ENCODE measurements around the gene PRXL2B. TPM values are rescaled to one million over a fixed set of nuclear protein-coding genes. Genes with fewer than 3 reads are reported as not detected.

Gene PRXL2B
- total RNA-seq, 2 experiments from 2014 or later: 42.2 to 43.2 TPM

DNA sequence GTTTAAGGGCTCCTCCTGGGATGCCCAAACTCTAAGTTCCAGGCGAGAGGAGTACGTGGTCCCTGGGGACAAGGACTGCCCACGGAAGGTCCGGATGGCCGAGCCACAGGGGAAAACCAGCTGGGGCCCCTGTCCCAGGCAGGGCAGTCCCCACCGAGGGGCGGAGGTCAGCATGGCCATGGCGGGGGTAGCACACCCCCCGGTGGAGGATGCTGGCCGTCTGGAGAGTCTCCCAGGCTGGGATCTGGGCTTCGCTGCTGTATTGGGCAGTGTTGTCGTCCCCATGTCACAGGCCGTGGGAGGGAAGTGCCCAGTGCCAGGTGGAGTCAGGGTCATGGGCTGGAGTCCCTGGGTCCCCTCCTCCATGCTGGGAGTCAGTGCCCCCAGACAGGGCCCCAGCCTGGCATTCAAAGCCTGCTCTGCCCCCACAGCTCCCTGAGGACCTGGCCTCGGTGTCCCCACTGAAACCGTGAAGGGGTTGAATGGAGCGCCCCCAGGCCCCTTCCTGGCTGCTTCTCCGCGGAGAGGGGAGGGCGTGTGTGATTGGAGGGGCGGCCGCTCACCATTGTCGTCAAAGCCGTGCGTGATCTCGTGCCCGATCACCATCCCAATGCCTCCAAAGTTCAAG is 6.8 kb downstream of the PRXL2B start:
- H3K36me3 Mint-ChIP-seq: peaks cover 1% of the 10 kb centered on the region
- peaks cover under 1% of the 10 kb centered on the region for H3K9me3 Mint-ChIP-seq
- H3K4me3 Mint-ChIP-seq: no peak overlapping the region
- H3K27ac Mint-ChIP-seq: no peak overlapping the region
- H3K4me1 Mint-ChIP-seq: no peaks in the 10 kb centered on the region
- DNase-seq: no peak
- no peaks in the 10 kb centered on the region for H3K27me3 Mint-ChIP-seq

DNA sequence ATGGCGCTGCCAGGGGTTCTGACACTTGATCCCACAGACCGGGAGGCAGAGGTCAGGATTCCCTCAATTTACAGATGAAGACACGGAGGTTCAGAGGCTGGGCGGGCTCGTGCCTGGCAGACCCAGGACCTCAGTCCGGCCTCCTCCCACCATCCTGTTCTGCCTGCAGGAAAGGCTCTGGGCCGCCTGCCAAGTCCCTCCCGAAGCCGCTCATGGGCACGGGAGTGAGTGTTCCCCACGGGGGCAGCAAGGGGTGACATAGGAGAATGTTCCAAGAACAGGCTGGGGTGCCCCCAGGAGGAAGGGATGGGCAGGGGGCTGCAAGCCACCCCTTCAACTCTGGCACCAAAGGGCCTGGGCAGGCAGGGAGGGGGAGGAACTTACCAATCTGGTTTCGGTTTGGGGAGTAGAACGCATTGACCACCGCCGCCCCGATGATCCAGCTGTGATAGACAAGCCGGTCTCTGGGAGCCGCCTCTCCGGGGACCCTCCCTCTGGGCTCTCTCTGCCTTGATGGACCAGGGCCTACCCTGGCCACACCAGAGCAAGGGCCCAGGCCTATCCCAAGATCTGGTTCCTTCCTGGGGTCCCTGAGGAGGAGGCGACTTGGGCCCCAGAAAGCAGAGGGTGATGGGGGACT is 7.5 kb downstream of the PRXL2B start:
- Mint-ChIP-seq H3K4me1 (no peaks in the 10 kb centered on the region), H3K4me3 (no peak overlapping the region), H3K36me3 (peaks cover 1% of the 10 kb centered on the region), H3K27ac (no peak overlapping the region), H3K9me3 (peaks cover 4% of the 10 kb centered on the region), H3K27me3 (no peaks in the 10 kb centered on the region)
- no peak for DNase-seq

DNA sequence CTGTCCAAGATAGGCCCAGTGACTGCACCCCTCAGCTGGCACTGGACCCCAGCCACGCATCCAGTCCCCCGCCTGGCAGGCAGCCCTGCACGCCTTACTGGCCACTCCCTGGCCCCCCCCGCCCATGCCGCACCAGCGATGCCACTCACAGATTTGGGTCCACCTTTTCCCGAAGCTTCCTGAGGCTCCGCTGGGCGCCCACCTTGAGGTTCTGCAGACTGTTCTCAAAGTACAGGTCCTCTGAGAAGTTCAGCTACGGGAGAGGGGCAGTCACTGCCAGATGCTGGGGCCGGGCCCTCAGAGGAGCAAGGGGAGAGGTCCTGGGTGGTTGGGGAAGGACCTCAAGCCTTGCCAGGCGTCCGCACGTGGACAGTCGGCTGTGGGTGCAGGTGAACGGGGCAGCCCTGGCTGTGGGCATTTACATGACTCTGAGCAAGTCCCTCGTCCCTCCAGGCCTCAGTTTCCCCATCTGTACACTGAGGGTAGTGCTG is 8.1 kb downstream of the PRXL2B start:
- Mint-ChIP-seq H3K4me1 (no peaks in the 10 kb centered on the region), H3K4me3 (no peak overlapping the region), H3K9me3 (peaks cover 4% of the 10 kb centered on the region), H3K36me3 (peaks cover 1% of the 10 kb centered on the region), H3K27ac (no peak overlapping the region), H3K27me3 (no peaks in the 10 kb centered on the region)
- no peak for DNase-seq

DNA sequence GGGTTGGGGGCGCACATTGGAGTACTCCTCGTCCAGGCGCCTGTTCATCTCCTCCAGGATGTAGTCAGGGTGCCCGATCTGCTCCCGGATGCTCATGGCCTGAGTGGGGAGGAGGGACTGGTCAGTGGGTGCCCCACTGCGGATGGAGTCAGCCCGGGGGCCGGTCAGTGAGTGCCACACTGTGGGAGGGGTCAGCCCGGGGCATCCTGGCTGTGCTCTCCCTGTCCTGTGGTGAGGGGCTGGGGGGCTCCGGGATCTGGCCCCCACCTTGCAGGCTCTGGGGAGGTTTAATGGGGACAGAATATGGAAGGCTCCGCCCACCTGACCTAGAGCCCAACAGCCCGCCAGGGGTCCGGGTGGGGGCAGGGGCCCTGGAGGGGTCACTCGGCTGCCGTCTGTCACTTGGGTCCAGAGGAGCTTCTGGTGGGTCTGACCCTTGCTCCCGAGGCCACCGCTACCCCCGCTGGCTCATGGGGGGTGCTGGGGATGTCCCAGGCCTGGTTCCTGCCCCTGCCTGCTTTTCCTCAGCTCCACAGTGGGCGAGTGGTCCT is 8.8 kb downstream of the PRXL2B start:
- H3K27ac Mint-ChIP-seq: no peak overlapping the region

DNA sequence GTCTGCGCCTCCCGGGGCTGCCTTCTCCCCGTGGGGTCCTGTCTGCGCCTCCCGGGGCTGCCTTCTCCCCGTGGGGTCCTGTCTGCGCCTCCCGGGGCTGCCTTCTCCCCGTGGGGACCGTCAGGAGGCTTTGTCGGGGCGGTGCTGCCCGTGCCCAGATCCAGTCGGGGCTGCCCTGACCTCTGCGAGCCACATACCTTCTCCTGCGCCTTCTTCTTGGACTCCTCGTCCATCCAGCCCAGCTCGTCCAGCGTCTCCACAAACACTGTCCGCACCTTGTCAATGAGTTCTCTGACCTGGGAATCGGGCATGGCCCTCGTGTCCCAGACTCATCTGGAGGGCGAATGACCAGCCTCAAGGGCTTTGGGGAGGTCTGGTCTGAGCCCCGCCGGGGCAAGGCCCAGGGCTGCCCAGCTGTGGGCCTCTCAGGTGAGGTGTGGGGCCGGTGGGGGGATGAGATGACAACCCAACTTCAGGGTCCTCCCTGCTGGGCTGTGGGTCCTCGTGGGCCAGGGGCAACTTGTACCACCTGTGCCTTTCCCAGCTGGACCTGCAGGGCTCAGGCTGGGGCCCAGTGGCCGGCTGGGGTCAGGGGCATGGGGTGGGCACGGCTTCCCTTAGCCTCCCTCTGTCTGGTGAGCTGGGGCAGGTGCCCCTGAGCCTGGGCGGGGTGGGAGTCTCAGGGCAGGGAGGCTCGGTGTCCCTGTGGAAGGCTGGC is 9.4 kb downstream of the PRXL2B start:
- no peak for DNase-seq
- H3K9me3 Mint-ChIP-seq: peaks cover 6% of the 10 kb centered on the region
- no peak overlapping the region for H3K27ac Mint-ChIP-seq
- H3K27me3 Mint-ChIP-seq: no peaks in the 10 kb centered on the region
- no peaks in the 10 kb centered on the region for H3K36me3 Mint-ChIP-seq
- no peaks in the 10 kb centered on the region for H3K4me1 Mint-ChIP-seq
- H3K4me3 Mint-ChIP-seq: no peak overlapping the region

More for the DNA sequence above, 8.8 kb downstream of the PRXL2B start:
- Mint-ChIP-seq H3K9me3 (peaks cover 4% of the 10 kb centered on the region), H3K4me1 (no peaks in the 10 kb centered on the region), H3K4me3 (no peak overlapping the region), H3K27me3 (no peaks in the 10 kb centered on the region), H3K36me3 (no peaks in the 10 kb centered on the region)
- DNase-seq: no peak

DNA sequence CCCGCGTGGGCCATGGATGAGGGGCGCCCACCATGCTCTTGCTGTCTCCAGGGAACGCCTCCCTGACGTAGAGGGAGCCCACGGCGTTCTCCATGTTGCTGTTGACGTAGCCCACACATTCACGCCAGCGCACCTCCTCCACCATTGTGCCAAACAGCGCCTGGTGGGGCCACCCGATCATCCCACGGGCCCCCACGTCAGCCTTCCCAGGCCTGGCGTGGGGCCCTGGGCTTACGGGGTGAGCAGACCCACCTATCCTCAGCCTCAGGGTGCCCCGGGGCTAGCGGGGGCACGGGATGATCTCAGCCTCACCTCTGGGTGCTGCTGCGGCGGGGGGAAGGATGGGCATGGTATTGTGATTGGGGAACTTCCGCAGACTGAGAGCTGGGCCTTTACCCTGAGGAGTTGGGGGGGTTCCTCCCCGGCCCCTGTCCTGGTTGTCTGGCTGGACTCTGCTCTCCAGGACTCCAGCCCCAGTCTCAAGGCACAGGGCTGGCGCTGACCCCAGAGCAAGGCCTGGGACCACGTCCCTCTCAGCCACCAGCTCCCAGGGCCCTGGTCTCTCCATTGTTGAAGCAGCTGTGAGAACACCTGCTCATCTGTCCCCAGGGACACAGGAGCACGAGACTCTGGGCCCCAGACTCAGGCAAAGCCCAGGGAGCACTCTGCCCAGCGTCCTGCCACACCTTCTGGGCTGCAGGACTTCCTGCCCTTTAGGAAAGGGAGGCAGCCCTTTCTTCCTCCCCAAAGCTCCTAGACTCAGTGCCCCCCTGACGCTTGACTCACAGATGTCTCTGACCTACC is 10.2 kb downstream of the PRXL2B start:
- no peaks in the 10 kb centered on the region for H3K4me1 Mint-ChIP-seq
- H3K27ac Mint-ChIP-seq: no peak overlapping the region
- no peaks in the 10 kb centered on the region for H3K27me3 Mint-ChIP-seq
- no peak overlapping the region for H3K4me3 Mint-ChIP-seq
- no peaks in the 10 kb centered on the region for H3K36me3 Mint-ChIP-seq
- DNase-seq: no peak
- H3K9me3 Mint-ChIP-seq: peaks cover 6% of the 10 kb centered on the region

DNA sequence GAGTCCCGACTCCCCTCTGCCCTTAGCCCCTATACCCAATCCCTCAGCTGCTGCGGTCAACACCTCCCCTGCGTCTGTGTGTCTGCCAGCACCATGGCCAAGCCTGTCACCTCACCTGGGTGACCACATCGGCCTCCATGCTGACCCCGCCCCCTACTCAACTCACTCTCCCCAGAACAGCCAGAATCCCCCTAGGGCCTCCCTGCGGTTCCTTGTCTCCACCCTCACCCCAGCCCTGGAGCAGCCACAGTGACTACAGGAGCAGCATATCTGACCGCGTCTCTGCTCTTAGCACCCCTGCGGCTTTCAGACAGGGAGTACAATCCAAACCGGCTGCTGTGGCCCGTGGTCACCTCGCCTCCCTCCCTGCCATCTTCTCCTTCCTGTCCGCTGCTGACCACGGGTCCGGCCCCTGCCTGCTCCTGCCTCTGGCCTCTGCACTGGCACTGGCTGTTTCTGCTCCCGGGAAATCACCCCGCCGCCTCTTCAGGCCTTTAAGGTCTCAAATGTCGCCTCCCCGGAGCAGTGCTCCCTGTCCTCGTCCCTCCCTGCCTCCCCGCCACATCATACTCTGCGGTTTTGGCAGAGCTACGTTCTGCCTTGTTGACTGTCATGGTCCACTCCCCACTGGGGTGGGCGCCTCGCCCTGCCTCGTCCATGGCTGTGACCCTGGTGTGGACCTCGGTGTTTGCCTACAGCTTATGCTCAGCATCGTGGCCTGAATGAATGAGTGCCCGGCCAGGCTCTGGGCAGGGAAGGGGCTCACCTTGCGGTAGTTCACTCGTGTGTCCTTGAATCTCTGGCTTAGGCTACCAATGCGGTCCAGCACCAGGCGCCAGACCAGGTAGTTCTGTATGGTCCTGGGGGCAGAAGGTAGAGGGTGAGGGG is 11.1 kb downstream of the PRXL2B start:
- Mint-ChIP-seq H3K27ac (no peak overlapping the region), H3K9me3 (peaks cover 6% of the 10 kb centered on the region), H3K36me3 (no peaks in the 10 kb centered on the region), H3K4me3 (no peak overlapping the region), H3K4me1 (no peaks in the 10 kb centered on the region), H3K27me3 (no peaks in the 10 kb centered on the region)
- DNase-seq: no peak

DNA sequence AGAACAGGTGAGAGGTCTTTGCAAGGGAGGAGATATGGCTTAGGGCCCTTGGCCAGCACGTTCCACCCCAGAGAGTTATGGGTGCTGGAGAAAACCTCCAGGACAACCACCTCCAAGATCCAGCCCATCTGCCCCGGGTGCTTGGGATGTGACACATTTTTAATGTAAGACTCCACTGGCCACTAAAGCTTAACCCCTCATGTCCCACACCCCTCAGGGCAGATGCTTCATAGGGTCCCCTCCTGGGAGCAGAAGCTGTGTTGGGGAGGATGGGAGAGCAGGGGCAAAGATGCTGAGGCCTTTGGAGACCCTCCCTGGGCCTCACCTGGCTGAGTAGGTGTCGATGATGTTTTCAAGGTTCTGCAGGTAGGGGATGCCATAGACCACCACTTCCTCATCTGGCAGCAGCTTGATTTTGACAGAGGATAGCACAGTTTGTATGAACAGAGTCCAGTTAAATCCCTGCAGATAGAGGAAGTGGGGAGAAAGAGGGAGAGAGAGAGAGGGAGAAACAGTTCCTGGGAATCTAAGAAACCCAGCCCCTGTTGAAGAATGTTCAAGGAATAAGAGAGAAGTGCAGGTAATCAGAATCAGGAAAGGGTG is 11.9 kb downstream of the PRXL2B start:
- no peak for DNase-seq
- Mint-ChIP-seq H3K27ac (no peak overlapping the region), H3K27me3 (no peaks in the 10 kb centered on the region), H3K4me1 (no peaks in the 10 kb centered on the region), H3K4me3 (no peak overlapping the region), H3K9me3 (peaks cover 6% of the 10 kb centered on the region), H3K36me3 (no peaks in the 10 kb centered on the region)

DNA sequence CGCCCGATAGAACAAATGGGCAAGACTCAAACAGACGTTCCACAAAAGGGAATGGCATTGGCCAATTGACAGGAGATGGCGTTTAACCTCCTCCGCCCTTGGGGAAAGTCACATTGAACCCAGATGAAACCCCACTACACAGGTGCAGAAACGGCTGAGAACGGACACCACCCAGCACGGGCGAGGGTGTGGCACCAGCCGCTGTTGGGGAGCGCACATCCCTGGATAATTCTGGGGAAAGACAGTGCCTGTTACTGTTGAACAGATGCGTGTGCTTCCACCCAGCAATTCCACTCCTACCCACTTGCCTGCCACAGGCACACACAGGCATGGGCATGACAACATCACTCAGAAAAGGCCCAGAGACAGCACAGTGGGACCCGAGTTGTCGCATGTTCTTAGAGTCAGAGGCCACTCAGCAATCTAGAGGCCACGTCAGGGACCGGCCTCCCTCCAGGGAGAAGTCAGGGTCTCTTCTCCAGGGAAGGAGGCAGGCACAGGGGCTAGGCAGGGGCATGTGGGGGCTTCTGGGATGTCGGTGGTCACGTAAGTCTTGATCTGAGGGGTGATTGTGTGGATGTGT is 15.2 kb downstream of the PRXL2B start:
- no peak for DNase-seq
- Mint-ChIP-seq H3K27me3 (no peaks in the 10 kb centered on the region), H3K27ac (no peak overlapping the region), H3K9me3 (peaks cover 6% of the 10 kb centered on the region), H3K36me3 (no peaks in the 10 kb centered on the region), H3K4me3 (no peak overlapping the region), H3K4me1 (no peaks in the 10 kb centered on the region)

DNA sequence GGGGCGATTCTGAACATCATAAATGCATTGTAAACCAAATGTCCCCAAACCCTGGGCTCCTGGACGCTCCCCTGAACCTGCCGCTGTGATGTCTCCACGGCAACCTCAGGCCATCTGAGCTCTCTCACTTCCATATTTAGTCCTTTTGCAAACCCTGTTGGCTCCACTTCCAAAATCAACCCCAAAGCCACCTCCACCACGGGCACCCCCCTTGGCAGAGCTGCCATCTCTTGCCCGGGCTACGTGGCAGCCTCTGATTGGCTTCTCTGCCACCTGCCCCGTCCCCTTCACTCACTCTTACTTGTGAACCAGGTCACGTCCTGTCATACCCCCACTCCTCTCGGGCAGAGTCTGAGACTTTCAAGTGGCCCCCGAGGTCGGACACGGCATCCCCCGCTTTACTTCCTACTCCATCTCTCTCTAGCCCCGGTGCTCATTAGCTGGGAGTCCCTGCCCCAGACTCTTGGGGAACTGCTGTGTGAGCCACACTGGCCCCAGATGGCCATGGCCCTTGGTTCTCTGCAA is 15.8 kb downstream of the PRXL2B start:
- Mint-ChIP-seq H3K27ac (no peak overlapping the region), H3K27me3 (no peaks in the 10 kb centered on the region), H3K4me1 (no peaks in the 10 kb centered on the region), H3K9me3 (peaks cover 6% of the 10 kb centered on the region), H3K36me3 (no peaks in the 10 kb centered on the region), H3K4me3 (no peak overlapping the region)
- no peak for DNase-seq

DNA sequence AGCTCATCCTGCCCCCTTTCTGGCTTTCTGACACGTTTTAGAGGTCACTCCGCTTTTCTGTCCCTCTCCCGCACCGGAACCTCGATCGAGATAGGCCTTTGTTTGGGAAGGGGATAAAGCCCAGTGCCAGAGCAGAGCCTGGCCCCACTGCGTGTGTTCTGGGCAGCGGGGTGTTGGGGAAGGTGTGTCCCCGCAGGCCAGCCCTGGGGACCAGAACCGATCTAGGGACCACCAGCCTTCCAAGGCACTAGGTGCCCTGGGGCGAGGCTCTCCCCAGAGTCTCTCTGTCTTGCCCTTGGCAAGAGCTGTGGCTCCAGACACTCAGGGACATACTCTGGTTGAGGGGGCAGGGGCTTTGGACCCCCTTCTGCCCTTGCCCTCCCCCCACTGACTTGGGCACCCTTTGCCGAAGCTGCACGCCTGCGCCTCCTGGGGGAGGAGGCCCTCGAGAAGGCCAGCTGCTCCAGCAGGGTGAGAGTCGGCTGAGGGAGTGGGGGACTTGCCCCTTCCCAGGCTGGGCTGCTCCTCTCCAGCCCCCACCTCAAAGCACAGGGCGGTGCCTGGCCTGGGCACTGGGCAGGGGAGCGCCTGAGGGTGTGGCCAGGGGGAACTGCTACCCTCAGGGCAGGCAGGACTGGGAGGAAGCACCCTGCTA is 16.4 kb downstream of the PRXL2B start:
- no peaks in the 10 kb centered on the region for H3K4me1 Mint-ChIP-seq
- H3K4me3 Mint-ChIP-seq: no peak overlapping the region
- no peaks in the 10 kb centered on the region for H3K36me3 Mint-ChIP-seq
- DNase-seq: no peak
- H3K9me3 Mint-ChIP-seq: peaks cover 6% of the 10 kb centered on the region
- H3K27ac Mint-ChIP-seq: no peak overlapping the region
- H3K27me3 Mint-ChIP-seq: no peaks in the 10 kb centered on the region

DNA sequence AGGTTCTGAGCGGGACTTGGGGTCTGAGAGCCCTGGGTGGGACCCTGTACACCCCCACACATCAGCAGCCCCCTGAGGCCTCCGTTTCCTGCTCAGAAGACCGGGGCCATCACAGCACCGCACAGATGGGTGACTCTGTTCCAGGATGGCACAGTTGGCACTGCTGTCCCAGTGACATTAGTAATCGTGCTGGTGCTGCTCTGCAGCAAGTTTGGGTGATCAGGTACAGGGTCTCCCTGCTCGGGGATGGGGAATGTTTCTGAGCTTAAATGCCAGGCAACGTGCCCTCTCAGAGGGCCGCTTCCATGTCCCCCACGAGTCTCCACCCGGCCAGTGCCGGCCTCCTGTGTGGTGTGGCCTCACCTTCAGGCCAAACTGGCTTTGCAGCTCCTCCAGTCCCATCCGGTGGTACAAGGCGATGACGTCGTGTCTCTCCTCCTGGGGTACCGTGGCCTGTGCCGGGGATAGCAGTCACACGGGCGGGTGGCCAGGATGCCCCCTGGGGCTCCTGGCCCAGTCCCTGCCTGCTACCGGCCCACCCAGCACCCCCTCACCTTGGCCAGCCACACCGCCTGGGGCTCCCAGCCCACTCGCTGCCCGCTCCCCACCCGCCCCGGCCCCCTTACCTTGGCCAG is 17.1 kb downstream of the PRXL2B start:
- H3K4me1 Mint-ChIP-seq: no peaks in the 10 kb centered on the region
- no peaks in the 10 kb centered on the region for H3K27me3 Mint-ChIP-seq
- H3K9me3 Mint-ChIP-seq: peaks cover 3% of the 10 kb centered on the region
- no peak overlapping the region for H3K4me3 Mint-ChIP-seq
- DNase-seq: no peak
- H3K27ac Mint-ChIP-seq: no peak overlapping the region
- no peaks in the 10 kb centered on the region for H3K36me3 Mint-ChIP-seq
